GM21717 (cell line): ENCODE data around the gene SOCS2.

Experiments used
- ATAC-seq: cut with Tn5 transposase; IDR thresholded peaks from one replicate; pipeline ENCODE4 v1.9.1; 2021; ENCODE audit warnings: mild to moderate bottlenecking, moderate library complexity; ENCODE audit not compliant: unreplicated experiment

Gene SOCS2

DNA sequence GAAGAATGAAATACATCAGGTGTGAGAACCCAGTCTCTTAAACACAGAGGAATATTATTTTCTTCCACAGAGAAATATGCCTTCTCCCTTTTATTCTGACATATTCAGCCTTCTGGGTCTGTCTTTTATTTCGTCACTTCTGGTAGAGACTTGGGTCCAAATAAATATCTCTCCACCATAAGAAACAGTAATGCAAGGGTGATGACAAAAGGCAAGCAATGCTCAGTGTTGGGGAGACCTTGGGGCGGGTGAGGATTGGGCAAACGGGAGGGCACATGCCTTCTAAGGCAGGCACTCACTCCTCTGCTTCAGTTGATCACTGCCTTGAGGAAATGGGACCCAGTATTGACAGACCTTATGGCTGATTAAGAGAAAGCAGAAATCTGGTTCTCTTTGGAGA is 6.7 kb upstream of the SOCS2 start:
- no peak for ATAC-seq

GRCh38 chr12:93567174-93567573 is 5.3 kb upstream of the SOCS2 start:
- ATAC-seq, result no peak

DNA sequence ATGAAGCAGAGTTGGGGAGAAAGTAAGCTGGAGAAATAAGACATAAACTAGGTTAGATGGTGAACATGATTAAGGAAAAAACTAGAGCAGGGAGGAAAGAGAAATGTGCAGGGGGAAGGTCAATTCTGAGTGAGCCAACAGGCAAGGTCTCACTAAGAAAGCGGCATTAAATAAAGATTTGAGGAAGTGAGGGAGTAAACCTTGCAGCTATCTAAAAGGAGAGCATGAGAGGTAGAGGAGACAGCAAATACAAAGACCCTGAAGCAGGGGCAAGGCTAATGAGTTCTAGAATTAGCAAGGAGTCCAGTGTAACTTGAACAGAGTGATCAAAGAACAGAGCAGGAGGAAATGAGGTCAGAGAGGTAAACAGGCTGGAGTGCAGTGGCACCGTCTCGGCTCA is 4.4 kb upstream of the SOCS2 start:
- no peak for ATAC-seq

- no peak for ATAC-seq
These were observed 3.2 kb upstream of the SOCS2 start for GRCh38 chr12:93569301-93569655.

DNA sequence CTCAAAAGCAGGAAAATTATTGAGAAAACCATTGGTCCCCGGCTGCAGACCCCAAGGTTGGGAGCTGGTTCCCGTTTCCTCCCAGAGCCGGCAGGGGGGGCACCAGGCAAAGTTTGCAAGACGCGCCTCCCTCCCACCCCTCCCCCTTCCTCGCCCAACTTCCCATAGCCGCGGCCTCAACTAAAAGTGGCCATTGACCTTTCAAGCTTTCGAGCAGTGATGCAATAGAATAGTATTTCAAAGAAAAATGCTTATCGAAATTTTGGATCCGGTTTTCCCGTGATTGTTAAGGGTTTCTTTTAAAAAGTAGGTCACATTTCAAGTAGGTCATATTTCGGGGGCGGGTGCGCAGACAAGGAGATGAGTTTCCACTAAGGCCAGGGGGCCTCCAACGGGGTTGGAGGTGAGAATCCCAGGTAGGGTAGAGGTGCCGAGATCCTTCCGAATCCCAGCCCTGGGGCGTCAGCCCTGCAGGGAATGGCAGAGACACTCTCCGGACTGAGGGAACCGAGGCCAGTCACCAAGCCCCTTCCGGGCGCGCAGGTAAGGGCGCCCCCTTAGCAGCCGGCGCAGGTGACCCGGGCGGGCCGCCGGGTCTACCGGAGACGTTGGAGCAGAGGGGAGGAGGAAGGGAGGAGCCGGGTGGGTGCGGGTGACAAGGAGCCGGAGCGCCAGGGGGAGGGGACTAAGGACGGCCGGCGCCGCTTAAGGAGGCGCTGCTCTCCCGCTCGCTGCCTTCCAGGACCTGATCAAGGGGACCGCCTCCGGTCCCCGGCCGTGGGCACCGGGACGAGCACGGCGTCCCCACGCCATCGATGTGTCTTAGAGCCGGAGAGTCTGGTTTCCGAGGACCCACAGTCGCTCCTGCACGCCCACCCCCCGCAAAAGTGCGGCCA is 2.6 kb upstream of the SOCS2 start:
- peak; percentile 48 for ATAC-seq

GRCh38 chr12:93570552-93571364 is 1.7 kb upstream of the SOCS2 start:
- peak; percentile 57 for ATAC-seq

DNA sequence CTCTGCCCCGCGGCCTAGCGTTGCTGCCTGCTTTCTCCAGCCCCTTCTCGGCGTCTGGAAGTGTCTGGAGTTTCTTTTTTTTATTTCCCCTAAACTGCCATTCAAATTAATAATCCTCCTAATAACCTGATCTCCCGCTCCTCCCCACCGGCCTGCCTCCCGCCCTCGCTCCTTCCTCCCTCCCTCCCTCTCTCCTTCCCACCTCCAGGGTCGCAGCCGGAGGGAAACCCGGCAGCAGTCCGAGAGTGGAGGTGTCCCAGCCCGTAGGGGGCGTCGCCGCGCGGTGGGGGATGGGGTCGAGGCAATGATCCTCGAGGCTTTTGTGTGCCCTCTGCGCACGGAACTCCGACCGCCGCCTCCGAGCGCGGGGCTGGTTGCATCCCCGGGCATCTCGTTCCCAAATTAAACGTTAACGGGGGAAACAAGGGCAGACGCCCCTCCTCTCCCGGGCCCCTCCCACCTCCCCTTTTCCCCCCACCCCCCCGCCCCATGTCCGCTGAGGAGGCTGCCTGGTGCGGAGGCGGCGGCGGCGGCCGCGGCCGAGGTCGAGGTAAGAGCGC is 1.0 kb upstream of the SOCS2 start:
- ATAC-seq, result peak; percentile 17

- no peak for ATAC-seq
These were observed 457 bp downstream of the SOCS2 start for GRCh38 chr12:93572712-93573551.

DNA sequence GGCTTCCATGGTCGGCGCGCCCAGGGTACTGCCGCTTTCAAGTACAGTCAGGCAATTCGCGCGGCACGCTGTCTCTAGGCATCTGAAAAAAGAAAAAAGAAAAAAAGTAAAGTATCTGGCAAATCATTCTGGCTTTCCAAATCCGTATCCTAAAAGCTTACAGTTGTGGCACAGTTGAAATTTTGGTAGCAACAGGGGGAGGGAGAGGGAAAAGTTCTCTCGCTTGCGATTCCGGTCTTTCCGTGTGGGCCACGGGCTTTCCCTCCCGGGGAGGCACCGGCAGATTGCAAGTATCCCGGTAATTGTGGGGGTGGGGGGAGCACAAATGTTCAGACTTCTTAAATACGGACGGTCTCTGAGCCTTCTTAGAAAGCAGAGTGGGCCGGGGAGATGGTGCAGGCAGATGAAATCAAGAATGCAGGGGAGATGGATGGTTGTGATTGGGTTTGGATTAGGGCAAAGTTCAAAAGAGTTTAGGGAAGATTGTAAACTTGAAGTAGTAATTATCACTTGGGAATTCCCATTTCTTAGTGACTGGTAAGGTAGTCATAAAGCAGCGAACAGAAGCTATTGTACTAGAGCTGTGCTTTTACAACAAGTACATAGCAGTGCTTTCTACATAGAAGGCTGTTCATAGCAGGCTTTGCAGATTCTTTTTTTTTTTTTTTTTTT is 1.2 kb downstream of the SOCS2 start:
- ATAC-seq, result no peak

- no peak for ATAC-seq
These were observed 4.7 kb downstream of the SOCS2 start for GRCh38 chr12:93577222-93577621.

DNA sequence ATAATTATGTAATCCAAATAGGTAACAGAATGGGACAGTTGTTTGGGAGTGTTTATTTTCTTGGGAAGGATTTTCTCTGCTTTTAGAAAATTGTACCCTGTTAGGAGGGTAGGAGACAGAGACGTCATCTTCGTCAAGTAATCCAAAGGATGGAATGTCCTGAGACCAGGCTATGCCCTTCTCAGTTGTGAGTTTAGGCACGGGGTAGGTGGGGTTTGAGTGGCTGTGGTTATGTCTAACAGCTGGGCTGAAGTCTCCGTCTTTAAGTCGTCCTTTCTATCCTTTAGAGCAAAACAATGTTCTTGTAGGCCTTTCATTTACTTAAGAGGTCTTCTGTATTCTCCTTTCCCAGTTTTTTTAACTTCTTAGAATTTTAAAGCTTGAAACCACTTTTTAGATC is 5.7 kb downstream of the SOCS2 start:
- no peak for ATAC-seq

GRCh38 chr12:93580682-93581081 is 8.2 kb downstream of the SOCS2 start:
- no peak for ATAC-seq

DNA sequence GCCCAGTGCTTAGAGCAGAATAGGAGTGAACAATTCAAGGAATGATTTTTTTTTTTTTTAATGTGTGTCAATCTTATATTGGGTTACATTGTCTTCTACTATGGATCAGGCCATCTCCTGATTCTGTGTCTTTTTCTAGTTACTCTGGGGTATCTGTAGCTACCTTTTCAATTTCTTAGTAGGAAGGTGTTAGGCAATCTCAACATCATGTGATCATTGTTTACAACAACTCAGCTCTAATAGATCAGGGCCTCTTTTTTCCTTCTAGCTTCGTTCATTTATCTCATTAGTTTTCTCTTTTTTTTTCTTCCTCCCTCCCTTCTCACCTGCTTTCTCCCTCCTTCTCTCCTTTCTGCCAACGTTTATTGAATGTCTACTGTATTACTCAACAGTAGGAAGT is 8.9 kb downstream of the SOCS2 start:
- no peak for ATAC-seq

DNA sequence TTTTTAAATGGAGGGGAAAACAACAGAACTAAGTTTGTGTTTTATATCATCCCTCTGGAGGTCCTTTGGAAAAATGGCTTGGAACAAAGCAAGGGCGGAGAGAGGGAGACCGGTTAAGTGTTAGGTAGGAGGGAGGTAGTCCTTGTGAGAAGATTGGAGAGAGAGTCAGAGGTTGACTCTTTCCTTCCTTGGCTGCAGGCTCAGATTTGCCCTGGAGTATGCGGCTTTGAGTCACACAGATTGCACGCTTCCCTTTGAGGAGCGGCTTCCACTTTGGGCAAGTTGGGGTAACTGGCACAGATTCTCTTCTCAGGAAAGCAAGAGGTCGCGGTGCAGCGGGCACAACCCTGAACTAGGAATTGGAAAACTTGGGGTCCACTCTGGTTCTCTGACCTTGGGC is 9.9 kb downstream of the SOCS2 start:
- no peak for ATAC-seq

DNA sequence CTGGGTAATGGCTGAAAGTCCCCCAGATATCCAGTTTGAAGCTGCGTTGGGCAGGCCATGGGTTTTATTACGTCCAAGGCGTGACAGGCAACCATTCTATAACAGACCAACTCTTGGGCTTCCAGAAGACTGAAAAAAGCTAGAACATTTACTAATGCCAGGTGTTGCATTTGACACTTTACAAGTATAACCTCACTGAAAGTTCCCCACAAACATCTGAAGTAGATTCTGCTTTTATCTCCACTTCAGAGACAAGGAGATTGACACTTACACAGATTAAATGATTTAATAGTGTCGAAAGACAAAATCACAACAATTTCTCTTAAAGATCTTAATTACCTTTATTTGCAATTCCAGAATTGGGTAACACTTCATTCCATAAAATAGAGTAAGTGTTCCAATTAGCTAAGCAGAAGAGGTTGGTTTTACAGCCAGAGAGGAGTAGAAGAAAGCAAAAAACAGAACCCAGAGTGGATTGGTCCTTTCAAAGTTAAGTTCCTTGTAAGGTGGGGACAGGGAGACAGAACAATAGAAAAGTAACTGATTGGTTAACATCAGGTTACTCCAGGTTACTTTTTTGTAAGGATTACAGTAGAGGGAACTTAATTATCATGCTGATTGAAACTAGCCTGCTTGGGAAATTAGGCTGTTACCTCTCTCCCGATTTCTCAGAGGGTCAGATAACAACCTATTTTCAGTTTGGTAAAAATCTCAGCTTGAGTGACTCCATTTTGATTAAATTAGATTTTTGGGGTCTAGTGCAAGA is 11.3 kb downstream of the SOCS2 start:
- ATAC-seq, result no peak

DNA sequence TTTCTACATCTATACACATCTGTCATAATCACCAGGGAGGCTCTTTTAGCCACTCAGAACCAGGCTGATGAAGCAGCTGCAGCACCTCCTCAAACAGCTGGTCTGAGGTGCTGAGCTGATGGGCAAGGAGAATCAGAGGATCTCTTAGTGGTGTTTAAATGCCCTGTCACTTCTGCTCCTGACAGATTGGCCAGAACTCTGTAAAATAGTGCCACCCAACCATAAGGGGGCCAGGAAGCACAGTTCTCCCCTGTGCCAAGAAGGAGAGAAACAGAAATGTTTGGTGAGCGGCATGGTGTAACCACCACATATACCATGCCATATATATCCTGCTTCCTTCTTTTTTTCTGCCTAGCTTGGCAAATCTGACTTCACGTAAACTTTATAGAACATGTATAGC is 12.8 kb downstream of the SOCS2 start:
- ATAC-seq, result no peak

DNA sequence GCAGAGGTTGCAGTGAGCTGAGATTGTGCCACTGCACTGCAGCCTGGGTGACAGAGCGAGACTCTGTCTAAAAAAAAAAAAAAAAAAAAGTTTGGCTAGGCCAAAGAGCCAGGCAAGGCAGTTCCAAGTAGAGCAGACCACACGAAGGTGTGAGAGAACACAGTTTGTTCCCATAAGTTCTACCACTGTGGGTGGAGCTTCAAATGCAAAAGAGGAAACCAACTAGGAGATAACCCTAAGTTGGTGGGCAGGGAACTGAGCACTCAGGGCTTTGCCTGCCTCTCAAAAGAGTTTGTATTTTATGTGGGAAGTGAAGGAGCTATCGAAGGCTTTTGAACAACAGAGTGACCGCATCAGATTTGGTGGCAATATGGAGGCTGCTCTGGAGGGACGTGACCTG is 15.1 kb downstream of the SOCS2 start:
- ATAC-seq, result no peak

DNA sequence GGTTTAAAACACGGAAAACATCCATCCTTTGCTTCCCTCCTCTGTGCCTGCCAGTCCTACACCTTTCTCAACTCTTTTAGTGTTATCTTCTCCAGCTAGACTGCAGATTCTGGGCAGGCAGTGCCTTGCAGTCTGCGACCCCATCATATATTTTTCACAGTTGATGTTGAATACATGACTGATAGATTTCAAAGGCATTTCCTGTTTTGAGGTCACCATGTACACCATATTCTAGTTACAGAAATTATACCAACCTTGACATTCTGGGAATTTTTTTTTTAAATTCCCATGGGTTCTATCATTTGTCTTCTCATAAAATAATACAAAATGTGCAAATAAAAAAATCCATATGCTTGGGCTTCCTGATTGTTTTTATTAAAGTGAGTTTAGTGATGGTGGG is 16.6 kb downstream of the SOCS2 start:
- ATAC-seq, result no peak

DNA sequence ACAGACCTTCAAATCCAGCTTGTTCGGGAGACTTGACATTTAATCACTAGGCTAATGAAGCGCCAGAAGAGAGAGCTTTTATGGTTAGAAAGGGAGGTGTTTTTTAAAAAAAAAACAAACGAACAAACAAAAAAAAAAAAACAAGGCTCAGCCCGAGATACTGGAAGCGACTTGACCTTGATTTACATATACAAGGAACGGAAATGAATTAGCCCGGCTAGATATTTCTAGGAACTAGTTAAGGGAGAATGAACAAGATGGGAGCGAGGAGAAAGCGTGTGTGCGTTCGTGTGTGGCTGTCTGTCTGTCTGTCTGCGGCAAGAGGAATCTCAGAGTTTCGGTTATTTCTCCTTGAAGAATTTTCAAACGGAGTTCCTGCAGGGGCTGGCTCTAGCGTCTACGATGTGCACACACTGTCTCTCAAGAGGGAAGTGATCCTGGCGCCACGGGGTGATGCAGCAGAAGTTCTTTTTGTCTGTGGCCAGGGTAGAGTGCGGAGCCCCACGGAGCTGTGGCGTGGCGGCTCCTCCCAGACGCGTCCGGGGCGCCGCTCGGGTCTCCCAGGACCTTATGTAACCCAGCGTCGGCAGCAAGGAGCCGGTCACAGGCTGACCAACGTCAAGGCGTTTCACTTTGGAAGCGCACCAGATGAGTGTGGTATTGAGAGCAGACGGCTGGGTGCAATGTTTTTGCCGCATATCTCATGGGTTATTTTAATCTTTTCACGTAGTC is 18.8 kb downstream of the SOCS2 start:
- peak; percentile 87 for ATAC-seq
